Left renal cortex interstitium (tissue), 4 donors: Measurements from ENCODE around the gene METTL21A. TPM values are rescaled to one million over a fixed set of nuclear protein-coding genes. Genes with fewer than 3 reads are reported as not detected.
"Not testable (repeated sequence)": the region's sequence is repeated elsewhere in the genome, so short reads cannot be mapped to it uniquely, and the experiment has no call there.

Experiments
- DNase-seq, 4 donors: peaks; one replicate each; pipeline ENCODE4 v3.0.0-alpha.2; 2013; ENCODE audit warnings: low read depth in 4 of 4, low spot score in 2 of 4, missing footprints in 1 of 4
- polyA plus RNA-seq, 4 donors: library from polyadenylated mRNA; unstranded; fragments of 120-200 nt; gene quantifications; one replicate each; pipeline ENCODE4 v1.2.1, GENCODE V29; 2013; ENCODE audit not compliant: insufficient read length in 4 of 4

METTL21A gene
- 10 to 100 TPM; 27.3 to 33.1 (median 30.5) TPM for polyA plus RNA-seq

GRCh38 chr2:207625014-207625907 lies at the start of gene METTL21A:
Gene METTL21A, minus strand, starts transcription at chr2:207625394. Its CDS starts 1,019 bp downstream, at chr2:207624375.
- peak; percentile 58 to 73 (median 66) for DNase-seq

DNA sequence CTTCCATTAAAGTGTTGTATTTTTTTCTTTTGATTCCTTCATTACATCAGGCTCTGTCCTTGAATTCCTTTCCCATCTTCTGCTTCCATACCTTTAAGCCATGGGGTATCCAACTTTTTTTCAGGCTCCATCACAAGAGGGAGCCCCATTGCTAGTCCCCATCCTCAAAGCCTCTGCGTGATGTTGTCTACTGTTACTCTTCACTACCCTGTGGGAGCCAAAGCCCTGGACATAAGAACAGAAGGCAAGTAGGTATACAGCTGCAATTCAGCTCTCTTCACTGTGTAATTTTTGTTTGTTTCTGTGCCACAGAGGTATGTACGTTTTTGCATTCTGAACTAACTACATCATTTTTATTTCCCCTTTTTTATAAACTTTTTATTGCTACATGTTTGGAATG lies 49.6 kb upstream of the METTL21A start:
- DNase-seq = no peak

DNA sequence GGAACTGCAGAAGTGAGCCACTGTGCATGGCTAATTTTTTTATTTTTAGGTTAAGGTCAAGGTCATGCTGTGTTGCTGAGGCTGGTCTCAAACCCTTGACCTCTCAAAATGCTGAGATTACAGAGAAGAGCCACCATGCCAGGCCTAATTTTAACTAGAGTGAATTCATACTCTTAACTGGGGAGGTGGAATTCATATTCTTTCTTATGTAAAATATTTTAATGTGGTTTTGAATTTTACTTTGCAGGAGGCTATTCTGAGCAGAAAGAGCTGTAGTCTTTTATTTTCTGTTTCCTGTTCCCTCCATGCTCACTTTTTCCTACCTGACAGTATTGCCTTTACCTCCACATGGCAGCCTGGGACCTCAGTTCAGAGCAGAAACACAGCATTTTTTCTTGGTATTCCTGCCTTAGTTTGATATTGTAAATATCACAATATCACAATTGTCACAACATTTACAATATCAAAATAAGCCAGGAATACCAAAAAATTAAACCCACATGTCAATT lies 49.1 kb upstream of the METTL21A start:
- DNase-seq = no peak

DNA sequence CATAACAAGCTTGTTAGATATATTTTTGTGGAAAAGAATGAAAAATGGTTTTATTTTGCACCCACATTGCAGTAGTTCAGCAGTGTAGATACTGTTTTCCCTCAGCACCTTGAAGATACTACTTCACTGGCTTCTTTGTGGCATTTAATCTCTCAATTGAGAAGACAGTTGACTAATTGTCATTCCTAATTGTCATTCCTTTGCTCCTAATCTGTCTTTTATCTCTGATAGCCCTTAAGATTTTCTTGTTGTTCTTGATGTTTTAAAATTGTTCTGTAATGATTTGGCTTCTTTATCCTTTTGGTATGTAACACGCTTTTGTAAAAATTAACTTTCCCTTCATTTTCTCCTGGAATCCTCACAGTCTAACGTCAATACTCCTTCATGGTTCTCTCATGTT lies 48.2 kb upstream of the METTL21A start:
- DNase-seq = no peak

GRCh38 chr2:207670887-207671286 lies 45.7 kb upstream of the METTL21A start:
- DNase-seq = no peak

- no peak for DNase-seq
Observed at GRCh38 chr2:207663870-207664545, 38.8 kb upstream of the METTL21A start.

DNA sequence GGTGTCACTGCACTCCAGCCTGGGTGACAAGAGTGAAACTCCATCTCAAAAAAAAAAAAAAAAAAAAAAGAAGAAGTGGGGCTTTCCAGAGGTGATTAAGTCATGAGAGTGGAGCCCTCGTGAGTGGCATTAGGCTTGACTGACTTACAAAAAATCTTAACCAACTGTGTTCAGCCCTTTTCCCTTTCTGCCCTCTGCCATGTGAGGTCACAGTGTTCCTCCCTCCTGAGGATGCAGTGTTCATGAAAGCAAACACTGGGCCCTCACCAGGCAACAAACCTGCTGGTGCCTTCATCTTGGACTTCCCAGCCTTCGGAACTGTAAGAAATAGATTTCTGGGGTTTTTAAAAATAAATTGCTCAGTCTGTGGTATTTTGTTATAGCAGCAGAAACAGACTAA lies 37.0 kb upstream of the METTL21A start:
- DNase-seq = no peak

GRCh38 chr2:207660994-207661393 lies 35.8 kb upstream of the METTL21A start:
- DNase-seq = no peak

- DNase-seq = no peak
Observed at GRCh38 chr2:207658156-207658555, 33.0 kb upstream of the METTL21A start.

- DNase-seq = no peak
Observed at GRCh38 chr2:207655000-207655399, 29.8 kb upstream of the METTL21A start.

DNA sequence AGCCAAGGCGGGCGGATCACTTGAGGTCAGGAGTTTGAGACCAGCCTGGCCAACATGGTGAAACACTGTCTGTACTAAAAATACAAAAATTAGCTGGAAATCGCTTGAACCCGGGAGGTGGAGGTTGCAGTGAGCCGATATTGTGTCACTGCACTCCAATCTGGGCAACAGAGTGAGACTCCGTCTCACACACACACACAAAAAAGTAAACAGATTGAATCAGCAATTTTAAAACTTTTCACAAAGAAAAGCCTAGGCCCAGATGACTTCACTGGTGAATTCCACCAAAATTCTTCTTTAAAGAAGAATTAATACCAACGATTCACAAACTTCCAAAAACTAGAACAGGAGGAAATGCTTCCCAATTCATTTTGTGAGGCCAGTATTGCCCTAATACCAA lies 21.4 kb upstream of the METTL21A start:
- not testable (repeated sequence) for DNase-seq

- DNase-seq = no peak
Observed at GRCh38 chr2:207643892-207644291, 18.7 kb upstream of the METTL21A start.

- DNase-seq = no peak
Observed at GRCh38 chr2:207640661-207641060, 15.5 kb upstream of the METTL21A start.

- no peak for DNase-seq
Observed at GRCh38 chr2:207640160-207640559, 15.0 kb upstream of the METTL21A start.

GRCh38 chr2:207639288-207639687 lies 14.1 kb upstream of the METTL21A start:
- not testable (repeated sequence) for DNase-seq

DNA sequence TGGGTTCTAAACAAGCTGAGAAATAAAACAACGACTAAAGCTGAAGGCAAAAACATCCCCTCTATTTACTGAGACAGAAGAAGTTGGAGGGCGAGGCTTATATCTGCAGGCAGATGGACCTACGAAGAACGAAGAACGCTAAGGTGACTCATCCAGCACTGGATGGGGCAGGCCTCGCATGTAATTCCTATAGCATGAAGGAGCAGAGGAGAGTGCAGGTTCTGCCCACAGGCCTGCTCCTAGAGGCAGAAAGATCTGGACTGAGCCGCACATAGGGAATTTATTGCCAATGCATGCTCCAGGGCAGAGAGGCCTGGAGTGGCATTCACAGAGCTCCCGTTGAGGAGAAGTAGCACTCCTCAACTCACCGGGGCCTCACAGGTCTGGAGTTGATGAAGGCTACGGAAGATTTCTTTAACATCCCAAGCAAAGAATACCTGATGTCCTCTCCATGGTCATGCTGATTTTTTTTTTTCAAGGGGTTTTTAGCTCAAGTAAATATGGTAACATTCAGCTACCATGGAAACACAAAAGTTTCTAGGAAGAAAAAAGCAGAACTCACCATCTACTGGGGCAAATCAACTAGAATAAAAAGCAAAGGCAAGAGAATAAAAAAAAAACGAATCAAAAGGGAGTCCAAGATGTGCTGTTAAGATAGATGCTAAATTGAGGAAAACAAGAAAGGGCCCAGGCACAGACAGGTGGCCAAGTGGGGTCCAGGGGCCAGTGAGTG lies 10.4 kb upstream of the METTL21A start:
- no peak for DNase-seq

DNA sequence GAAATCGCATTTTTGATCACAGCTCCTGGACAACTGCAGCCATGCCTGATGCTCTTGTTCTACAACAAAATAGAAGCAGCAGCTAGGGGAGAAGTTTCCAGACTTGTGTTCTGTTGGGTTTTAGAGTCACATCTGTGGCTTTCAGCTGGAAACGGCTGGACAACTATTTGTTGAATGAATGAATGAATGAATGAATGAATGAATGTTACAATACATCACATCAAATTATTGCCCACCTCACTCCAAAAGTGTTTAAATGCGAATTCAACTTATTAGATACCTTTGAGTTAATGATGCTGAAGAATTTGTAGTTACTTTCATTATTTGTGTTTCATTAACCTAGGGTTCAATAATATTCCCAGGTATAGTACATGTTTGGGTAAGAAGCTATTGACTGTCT lies 8.5 kb upstream of the METTL21A start:
- DNase-seq = no peak

- no peak for DNase-seq
Observed at GRCh38 chr2:207632575-207633493, 7.6 kb upstream of the METTL21A start.

DNA sequence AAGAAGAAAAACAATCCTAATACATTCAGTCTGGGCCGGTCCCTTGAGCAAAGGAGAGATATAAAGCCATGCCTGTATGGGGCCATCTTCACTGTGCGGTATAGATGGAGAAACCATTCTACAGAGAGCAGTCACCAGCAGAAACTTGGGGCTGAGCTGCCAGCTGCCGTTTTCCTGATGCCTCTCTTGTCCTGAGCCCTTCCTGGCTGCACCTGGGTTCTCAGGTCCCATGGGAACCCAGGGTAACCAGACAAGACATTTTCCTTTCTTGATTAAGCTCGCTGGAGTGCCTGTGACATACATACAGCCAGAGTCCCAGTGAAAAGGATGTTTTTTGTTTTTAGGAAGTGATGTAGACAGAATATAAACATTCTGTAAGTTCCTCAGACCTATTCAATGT lies 5.3 kb upstream of the METTL21A start:
- DNase-seq = no peak

DNA sequence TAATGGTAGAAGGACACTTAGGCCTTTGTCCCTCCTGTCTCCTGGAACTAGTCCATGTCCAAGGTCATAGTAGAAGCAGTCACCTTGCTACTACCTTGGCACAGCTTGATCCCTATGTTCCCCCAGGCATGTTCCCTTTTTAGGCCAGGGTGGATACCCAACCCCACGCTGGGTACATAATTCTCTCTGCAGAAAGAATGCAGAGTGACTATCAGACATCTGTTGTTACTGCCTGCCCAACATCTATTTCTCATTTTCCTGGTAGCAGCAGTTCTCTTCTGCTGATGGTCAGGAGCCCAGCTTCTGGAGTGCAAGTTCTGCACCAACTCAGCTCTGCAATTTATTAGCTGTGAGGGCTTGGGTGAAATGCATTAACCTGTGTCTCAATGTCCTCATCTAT lies 4.4 kb upstream of the METTL21A start:
- DNase-seq = no peak
